GM19023 (cell line): ENCODE data around the gene GGCT.
"Not testable (repeated sequence)": the region's sequence is repeated elsewhere in the genome, so short reads cannot be mapped to it uniquely, and the experiment has no call there.

Source experiments
- ATAC-seq: cut with Tn5 transposase; IDR thresholded peaks from one replicate; pipeline ENCODE4 v1.9.1; 2021; ENCODE audit warnings: mild to moderate bottlenecking, moderate library complexity; ENCODE audit not compliant: unreplicated experiment

GGCT gene

DNA sequence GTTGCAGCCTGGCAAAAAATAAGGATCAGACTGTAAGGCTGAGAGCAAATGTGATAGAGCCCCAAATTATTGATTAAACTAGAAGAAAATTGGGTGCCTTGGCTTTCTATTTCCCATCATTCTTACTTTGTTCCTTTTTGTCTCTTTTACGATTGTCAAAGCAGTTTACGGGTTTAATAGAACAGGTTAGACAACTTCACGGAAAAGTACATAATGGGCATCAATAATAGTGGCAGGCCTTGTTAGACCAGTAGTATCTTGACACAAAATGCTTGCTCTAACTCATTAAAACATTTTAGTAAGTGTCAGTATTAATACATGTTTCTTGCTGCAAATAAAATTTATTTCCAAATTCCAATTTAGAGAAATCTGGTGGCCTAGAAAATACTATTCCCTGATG lies 14.5 kb upstream of the GGCT start:
- no peak for ATAC-seq

DNA sequence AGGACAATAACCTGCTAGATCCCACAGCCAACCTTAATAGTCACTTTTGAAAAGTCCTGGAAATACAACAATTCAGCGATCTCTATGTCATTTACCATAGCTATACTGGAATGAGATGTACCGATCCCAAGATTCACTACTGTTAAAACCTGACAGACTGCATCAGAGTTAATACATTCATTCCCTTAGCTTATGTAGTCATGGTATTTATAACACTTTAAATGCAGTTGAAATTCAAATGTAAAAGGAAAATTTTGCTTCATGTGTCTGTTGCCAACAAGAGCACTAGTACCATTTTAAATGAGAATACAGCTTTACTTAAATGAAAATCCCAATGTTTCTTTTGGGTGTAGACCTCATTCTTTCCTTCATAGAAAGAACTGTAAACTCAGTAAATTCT lies 11.1 kb upstream of the GGCT start:
- ATAC-seq = no peak

DNA sequence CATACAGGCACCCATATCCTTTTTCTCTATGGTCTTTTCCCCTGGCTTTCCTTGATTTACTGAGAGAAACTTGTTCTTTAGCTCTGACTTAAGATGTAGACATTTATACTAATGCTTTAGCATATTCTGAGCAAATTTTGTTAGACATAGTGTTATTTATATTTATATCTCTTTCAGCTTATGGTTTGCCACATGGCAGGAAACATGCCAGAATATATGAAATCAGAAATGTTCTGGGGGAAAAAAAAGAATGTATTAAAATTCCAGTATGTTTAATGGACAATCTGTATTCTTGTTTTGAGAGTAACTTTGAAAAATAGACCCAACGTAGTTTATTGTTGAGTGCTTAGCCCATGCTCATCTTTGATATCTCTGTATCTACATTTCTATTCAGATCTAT lies 10.1 kb upstream of the GGCT start:
- ATAC-seq = no peak

DNA sequence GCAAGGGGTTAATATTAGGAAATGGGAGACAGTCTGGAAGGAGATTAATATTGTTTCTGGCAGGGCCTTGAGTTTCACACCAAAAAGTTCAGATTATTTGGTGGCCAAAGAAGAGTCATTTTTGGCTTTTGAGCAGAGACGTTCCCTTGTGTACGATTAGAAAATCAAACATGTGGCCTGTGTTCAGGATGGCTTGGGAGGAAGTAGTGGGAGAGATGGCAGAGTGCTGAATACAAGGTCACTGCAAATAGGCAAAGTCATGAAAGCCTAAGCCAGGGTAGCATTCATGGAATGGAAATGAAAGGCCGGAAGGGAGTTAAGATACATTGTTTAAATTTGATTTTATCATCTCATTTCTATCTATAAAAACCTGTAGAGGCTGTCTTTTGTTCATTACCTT lies 9.5 kb upstream of the GGCT start:
- ATAC-seq = no peak

DNA sequence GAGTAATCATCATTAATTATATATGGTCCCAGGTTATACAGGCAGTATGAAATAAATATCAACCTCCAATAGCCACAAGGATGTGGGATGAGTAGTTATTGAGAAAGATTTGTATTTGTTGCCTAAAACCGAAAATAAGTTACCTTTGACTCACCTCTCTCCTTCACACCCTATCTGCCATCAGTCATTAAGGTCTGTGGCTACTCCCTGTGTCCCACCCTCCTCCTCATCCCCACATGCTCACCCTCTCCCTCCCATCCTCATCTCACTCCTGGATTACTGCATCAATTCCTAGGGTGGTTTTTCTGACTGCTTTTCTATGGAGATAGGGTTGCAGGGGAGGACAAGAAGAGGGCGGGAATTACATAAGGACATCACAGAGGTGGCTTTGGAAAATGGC lies 9.1 kb upstream of the GGCT start:
- ATAC-seq = no peak

DNA sequence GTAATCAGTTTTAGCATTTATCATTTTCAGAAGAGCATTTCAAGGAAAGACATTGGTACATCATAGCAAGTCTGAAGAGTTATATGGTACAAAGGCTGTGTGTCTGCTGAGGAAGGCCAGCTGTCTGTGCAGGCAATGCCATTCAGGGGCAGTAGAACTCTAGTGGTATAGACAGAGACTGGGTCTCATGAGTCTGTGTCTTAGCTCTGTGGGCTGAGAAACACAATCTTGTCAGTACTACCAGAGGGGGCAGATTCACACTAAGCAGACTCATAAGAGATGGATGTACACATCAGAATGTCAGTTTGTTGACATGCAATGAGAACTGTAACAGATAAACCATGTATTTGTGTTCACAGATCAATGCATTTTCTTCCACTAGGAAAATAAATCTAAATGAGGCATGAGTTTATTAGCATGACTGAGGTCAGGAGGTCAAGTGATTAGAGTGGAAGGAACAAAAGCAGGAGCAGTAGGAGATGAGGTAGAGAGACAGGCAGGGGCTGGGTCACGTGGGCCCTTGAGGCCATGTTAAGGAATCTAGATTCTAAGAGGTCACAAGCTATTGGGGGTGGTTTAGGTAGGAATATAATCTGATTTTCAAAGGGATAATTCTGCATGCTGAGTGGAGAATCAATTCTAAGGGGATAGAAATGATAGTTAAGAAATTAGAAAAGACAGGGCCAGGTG lies 7.5 kb upstream of the GGCT start:
- no peak for ATAC-seq

DNA sequence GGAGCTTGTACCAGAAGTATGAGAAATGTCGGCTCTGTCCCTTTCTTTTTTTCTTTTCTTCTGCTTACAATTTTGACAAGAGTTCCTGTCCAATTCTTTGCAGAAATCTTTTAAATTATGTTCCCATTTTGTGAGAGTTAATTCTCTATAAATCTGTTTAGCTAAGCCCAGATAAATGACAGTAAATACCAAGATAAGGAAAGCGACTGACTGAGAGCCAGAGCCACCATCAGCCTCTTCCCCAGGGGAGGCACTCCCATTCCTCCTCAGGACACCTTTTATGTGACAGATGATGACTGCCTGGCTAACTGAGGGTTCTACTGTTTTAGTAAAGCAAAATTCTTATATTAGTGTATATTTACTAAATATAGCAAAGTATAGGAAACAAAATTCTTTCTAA lies 6.9 kb upstream of the GGCT start:
- no peak for ATAC-seq

DNA sequence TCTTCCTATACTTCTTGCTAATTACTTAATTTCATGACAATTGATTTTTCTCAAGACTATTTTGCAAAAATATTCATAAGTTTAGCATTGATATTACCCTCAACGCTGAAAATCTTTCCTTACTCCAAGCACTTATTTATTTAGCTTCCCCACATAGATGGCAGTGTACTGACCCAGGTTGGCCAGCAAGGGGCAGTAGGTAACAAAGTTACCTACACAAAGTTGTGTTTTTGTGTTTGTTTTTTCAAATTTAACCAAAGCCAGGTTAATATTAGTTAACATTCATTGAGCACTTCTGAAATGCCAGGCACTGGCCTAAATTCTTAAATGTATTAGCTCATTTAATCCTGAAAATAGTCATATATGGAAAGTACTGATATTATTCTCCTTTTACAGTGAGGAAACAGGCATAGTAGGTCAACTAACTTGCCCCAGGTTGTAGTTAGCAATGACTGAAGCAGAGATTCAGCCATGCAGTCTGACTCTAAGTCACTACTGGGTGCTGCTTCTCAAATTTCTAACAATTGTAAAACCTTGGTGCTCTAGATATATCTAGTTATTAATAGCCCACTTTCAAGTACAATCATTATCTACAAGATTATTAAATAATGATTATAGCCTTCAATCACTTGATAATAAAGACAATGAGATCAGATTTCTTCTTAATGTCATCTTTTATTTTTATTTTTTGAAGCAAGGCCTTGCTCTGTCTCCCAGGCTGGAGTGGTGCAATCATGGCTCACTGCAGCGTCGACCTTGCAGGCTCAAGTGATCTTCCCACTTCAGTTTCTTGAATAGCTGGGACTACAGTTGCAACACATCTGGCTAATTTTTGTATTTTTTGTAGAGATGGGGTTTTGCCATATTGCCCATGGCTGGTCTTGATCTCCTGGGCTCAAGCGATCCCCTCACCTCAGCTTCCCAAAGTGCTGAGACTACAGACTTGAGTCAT lies 5.8 kb upstream of the GGCT start:
- ATAC-seq = no peak

DNA sequence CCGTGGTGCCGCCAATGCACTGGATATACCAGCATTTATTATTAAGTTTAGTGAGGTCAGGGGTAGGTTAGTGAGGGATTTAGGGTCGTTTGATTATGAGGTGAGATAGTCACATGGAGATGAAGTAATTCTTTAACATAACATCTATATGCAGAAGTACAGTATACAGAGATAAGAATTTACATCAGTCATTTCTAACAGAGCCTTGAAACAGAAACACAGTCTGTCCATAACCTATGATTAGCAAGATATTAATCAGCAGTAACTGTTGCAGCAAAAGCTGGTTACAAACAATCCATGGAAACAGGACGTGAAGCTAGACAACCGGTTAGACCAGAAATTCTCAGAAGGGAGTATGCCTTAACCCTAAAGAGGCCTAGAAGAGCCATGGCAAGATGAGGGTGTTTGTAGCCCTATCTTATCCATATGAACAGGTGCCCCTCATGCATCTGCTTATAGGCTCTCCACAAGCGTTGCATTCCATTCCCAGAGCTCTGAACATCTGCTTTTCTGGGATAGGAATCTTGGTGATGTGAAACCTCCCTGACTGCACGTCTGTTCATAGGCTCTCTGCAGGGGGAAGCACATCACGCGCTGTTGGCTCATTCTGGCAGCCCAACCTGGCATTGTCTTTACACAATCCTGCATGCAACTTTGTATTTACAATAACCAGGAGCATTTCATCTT lies 4.7 kb upstream of the GGCT start:
- ATAC-seq = not testable (repeated sequence)

DNA sequence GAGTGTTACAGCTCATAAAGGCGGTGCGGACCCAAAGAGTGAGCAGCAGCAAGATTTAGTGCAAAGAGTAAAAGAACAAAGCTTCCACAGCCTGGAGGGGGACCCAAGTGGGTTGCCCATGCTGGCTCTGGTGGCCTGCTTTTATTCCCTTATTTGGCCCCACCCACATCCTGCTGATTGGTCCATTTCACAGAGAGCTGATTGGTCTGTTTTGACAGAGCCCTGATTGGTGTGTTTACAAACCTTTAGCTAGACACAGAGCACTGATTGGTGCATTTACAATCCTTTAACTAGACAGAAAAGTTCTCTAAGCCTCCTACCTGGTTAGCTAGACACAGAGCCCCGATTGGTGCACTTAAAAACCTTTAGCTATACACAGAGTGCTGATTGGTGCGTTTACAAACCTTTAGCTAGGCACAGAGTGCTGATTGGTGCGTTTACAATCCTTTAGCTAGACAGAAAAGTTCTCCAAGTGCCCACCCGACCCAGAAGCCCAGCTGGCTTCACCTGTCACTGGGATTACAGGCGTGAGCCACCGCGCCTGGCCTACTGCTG lies 2.8 kb upstream of the GGCT start:
- ATAC-seq = not testable (repeated sequence)

DNA sequence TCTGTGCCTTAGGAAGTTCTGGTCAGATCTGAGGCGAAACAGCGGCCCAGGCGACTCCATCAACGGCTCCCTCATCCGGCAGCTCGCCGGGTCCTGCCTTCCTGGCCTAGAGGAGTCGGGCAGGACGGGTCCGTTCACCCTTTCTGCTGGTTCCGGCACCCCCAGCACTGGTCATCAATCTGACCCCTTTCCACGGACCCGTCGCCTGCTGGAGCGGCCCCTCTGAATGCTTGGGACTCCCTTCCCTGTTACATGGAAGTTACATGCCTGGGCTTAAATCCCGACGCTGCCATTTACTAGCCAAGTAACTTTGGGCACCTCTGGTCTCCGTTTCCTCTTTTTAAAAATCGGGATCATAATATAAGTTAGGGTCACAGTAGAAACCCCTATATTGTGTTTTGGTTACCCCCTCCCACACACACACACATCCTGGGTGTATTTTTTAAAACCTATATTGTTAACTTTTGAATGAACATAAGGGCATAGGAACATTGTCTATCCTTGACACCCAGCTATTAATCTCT lies 607 bp upstream of the GGCT start:
- peak; percentile 28 for ATAC-seq

DNA sequence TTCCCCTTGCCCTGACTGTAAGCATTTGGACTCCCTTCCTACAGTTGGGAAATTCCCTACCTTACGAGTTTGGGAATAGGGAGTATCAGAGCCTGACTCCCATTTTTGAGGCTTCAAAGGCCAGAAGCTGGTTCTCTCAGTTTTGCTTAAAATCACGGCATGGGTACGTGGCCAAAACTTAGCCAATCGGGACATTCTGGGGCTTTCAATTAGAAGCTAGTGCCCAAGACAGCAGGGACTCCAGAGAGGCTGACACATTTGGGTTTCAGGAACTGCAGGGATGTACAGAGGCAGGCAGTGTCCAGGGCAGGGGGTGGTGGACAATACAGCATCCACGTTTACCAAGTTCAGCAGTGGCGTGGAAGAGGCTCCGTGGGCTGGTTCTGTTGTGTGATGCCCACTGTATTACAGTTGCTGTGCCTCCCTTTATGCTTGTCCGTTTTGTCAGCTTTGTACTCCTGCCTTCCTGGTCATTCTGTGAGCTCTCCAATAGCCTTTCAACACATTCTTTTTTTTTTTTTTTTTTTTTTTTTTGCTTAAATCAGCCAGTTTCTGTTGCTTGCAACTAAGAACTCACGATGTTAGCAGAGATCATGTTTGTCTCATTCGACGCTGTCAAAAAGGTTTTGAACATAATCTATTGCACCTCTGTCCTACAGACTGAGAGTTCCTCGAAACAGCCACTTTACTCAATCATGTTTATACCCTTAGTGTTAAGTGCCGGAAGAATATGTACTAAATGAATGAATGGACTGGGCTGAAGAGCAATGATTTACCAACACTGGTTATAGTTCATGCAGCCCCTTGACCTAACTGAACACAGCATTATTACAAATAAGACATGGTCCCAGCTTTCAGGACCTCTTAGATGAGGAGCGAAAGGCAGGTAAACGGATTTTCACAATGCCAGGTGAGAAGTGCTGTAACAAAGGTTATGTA lies 1.1 kb downstream of the GGCT start:
- ATAC-seq = no peak

DNA sequence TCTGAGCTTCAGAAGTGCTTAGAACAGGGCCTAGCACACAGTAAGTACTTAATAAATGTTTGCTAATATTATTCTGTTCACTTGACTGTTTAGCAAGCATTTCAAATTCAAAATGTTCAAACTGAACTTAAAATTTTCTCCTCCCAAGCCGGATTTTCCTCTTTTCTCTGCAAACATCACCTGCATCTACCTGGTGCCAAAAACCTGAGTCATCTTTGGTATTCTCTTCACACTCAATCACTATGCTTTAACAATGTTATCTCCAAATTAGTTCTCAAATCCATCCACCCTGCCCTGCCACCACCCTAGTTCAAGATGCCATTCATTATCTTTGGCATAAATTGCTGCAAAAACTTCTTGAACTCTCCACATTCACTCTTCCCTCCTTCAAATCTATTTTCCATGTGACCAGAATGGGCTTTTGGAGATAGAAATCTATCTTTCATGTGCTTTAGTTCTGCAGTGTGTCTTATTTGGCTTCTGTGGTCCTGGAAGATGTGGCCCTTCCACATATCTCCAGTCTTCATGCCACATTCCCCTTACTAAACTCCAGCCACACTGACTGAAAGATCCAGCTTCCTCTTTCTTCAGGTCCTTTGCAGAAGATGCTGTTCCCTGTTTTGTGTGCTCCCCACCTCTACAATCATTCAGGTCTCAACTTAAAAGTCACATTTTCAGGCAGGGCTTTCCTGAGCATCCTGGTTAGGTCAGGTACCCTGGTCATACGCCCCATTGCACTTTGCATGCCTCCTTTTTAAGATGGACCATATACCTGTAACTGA lies 2.0 kb downstream of the GGCT start:
- ATAC-seq = no peak

DNA sequence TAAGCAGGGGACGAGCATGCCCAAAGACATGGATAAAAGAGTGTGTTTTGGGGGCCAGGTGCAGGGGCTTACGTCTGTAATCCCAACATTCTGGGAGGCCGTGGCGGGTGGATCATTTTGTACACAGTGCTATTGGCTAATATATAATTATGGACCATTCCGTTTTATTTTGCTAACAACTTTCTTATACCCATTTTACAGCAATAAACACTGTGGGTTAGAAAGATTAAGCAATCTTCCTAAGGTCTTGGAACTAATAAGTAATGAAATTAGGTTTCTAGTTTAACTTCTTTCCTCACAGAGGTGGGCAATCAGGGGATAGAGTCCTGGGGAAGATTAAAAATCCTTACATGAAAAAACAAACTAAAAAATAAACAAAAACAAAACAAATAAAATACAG lies 3.4 kb downstream of the GGCT start:
- ATAC-seq = no peak

DNA sequence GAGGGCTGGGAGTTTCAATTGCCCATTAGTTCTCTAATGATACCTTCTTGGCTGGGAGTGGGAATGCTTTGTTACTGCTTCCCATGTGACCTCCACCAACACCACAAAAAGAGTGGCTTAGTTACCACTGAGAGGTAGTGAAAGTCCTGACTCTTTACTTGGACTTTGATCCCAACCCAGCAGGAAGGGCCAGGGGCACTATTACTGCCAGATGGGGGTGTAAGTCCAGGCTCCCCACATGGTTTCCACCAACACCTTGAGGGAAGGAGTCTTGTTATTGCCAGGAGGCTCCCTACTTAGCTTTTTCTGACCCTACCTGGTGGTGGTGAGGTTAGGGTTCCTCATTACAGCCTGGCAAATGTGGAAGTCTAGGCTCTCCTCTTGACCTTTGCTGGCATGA lies 11.4 kb downstream of the GGCT start:
- no peak for ATAC-seq

DNA sequence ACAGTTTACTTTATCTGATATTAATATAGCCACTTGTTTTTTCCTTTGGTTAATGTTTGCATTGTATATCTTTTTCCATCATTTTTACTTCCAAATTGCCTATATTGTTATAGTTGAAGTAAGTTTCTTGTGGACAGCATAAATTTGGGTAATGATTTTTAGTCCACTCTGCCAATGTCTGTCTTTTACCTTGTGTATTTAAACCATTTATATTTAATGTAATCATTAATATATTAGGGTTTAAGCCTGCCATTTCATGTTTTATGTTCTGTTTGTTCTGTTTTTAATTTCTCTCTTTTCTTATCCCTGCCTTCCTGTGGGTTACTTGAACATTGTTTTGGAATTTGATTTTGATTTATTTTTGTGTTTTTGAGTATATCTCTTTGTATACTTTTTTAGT lies 13.2 kb downstream of the GGCT start:
- ATAC-seq = no peak

DNA sequence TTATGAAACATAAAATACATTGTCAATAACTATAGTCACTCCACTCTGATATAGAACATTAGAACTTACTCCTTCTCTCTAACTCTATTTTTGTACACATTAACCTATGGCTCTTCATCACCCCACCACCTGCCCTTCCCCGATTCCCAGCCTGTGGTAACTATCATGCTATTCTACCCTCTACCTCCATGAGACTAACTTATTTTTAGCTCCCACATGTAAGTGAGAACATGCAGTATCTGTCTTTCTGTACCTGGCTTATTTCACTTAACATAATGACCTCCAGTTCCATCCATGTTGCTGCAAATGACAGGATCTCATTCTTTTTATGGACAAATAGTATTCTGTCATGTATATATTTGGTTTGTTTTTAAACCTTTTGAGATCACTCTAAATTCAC lies 17.3 kb downstream of the GGCT start:
- no peak for ATAC-seq

DNA sequence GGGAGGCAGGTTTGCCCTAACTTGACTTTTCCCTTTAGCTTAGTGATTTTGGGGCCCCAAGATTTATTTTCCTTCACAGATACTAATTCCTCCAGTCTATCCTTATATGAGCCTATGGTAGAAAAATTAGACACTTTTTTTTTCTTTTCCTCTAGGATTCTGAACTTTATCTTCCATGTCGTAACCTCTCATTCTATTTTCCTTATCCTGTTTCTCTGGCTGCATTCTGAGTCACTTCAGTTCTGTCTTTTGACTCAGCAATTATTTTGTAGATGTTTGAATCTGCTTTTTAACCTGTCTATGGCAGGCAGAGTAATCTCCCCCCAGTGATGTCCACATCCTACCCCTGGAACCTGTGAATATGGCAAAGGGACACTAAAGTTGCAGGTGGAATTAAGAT lies 19.0 kb downstream of the GGCT start:
- ATAC-seq = no peak

DNA sequence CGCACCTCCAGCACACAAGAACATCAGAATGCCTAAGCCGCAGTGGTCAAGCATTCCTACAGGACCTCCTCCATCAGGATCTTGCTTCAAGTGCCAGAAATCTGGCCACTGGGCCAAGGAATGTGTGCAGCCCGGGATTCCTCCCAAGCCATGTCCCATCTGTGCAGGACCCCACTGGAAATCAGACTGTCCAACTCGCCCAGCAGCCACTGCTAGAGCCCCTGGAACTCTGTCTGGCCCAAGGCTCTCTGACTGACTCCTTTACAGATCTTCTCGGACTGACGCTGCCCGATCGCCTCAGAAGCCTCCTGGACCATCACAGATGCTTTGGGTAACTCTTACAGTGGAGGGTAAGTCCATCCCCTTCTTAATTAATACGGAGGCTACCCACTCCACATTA lies 23.2 kb downstream of the GGCT start:
- ATAC-seq = not testable (repeated sequence)
